Urothelium cell line (cell line): ENCODE results near the gene RPA3.

Experiments used
- DNase-seq: peaks from one replicate; pipeline ENCODE4 v3.0.0; 2011; ENCODE audit warnings: low spot score, mixed read lengths
- FAIRE-seq: peaks from 2 replicates; lab custom pipeline; 2011; peaks lifted over from hg19 to GRCh38; lab: Jason Lieb, UNC

The RPA3 gene

DNA sequence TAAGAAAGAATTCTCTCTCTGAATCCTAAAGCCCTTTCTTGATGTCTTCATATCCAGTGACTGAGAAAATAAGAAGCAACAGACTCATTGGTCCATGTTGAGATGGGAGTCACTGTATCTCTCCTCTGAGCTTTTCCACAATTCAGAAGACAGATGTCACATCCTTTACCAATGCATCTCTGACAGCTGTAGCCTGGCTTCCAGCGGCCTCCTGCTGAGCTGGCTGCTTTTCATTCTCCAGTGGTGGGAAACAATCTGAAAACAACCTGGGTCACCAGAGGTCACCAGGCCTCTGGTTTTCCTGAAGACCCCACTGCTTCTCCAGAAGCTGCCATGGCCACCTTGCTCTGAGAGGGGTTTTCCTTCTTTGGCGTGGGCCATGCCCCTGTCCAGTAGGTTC is 18.3 kb upstream of the RPA3 start:
- no peak for DNase-seq
- FAIRE-seq: peak; percentile 46

DNA sequence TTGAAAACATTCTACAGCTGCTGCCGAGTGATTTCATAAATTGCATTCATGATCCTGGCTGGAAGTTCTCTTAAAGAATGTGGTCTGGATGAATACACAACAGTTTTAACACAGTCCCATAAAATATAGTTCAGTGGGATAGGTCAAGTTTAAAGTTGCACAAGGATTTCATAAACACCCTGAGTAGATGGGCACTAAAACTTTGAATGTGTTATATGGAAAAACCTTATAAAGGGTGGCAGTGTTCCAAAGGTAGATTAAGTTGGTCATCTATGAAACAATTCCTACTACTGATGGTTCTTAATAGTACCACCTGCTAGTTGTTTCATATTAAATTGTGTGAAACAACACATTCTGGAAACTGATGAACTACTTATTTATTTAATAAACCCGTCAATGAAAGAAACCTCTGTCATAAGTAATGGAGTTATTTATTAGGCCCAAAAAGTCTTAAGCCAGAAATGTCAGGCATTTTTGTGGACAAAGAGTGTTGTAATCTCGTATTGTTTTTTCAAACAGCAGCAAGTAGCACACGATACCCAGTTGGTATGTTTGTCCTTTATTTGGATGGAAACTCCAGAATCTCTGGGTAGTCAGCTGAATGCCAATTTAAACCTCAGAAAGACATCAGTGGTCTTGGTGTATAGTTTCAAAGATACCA is 14.3 kb upstream of the RPA3 start:
- DNase-seq (no peak), FAIRE-seq (peak; percentile 69)

DNA sequence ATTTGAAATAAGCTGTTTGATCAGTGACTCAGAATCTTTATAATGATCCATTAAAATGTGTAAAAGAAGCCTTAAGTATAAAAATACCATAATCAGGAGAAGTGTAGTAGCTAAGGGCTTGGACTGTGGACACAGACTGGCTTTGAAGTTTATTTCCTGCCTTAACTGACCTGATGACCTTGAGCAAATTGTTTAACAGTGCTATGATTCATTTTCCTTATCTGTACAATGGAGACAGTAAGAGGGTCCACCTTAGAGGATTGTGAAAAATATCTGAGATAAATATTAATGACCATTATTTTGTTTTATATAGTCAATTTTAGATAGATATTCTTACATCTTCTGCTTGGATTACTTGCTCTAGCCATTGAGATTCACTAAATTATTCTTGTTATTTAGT is 13.3 kb upstream of the RPA3 start:
- DNase-seq: no peak

DNA sequence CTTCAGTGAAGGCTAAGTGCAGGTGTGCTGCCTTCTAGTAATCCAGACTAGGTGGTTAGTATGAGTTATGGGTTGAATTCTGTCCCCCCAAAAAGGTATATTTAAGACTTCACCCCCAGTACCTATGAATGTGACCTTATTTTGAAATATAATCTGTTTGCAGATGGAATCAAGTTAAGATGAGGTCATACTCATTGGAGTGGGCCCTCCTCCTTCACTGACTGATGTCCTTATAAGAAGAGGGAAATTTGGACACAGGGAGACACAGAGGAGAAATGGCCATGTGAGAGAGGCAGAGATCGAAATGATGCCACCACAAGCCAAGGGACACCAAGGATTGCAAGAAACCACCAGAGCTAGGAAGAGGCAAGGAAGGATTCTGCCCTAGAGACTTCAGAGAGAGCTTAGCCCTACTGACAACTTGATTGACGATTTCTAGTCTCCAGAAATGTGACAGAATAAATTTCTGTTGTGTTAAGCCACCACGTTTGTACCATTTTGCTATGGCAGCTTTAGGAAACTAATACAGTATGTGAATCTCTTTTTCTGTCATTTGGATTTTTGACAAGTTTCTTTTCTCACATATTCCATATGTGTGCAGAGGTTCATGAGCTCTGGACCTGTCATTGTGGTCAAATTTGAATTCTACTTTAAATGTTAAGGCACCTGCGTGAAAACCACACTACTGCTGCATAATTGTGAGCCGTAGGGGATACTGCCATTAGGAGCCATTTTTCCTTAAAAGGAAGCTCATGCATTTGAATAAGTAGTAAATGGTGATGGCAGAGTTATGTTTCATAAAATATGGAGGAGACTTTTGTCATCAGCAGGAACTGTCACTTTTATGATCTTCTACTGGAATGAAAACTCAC is 2.6 kb upstream of the RPA3 start:
- FAIRE-seq (no peak), DNase-seq (no peak)

More for the DNA sequence above, 13.3 kb upstream of the RPA3 start:
- no peak for FAIRE-seq

DNA sequence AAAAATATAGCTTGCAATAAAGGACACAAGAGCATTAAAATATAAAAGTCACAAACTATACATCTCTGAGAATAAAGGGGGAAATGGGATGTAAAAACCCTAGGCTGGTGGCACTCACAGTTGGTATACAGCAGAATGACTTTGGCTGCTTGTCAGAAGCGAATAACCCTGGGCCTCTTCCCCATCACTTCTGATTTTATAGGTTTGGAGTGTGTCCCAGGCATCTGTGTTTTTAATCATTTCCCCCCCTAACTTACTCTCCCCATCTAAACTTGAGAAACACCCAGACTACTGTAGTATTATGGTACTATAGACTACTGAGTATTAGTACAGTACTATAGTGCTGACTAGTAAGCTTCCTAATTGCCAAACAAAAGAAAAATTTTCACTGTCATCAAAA is 1.8 kb upstream of the RPA3 start:
- no peak for FAIRE-seq
- DNase-seq: no peak

DNA sequence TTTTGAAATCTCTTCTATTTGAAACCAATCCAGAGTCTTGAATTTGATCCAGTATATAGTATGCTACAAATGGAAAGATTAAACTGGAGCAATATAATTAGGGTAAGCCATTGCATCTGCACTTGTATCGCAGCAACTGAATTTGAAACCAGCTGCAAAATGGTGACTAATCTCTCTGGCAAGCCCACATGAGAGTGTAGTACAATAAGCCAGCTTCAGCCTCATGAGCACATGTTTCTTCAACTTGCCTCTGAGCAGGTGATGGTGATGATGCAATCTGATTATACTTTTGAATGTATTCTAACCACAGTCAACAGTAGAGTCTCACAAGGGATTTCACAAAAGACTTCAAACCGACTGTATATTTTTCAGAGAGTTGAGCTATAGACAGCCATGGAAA is 829 bp upstream of the RPA3 start:
- peak; percentile 84 for FAIRE-seq
- peak; percentile 86 for DNase-seq

DNA sequence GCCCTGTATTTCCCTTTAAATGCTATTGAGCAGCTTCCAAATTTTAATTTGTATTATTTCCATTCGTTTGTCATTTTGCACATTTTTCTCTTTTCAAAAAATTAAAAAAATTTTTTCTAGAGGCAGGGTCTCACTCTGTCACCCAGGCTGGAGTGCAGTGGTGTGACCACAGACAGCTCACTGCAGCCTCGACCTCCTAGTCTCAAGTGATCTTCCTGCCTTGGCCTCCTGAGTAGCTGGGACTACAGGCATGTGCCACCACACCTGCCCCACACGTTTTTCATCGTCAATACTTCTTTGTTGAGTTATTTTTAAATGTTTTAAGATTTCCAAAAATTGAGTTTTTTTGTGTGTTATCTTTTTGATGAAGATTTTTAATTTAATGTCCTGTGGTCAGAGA is 4.7 kb downstream of the RPA3 start:
- DNase-seq (no peak), FAIRE-seq (no peak)

DNA sequence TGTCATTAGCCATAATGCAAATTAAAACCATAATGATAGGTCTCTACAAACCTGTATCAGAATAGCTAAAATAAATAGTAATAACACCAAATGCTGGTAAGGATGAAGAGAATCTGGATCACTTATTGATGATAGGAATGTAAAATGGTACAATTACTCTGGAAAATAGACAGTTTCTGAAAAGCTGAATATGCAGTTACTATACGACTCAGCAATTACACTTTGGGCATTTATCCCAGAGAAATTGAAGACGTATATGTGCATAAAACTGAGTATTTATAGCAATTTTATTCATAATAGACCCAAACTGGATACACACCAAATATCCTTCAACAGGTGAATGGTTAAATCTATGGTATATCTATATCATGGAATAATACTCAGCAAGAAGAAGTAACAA is 7.9 kb downstream of the RPA3 start:
- DNase-seq (no peak), FAIRE-seq (peak; percentile 65)

DNA sequence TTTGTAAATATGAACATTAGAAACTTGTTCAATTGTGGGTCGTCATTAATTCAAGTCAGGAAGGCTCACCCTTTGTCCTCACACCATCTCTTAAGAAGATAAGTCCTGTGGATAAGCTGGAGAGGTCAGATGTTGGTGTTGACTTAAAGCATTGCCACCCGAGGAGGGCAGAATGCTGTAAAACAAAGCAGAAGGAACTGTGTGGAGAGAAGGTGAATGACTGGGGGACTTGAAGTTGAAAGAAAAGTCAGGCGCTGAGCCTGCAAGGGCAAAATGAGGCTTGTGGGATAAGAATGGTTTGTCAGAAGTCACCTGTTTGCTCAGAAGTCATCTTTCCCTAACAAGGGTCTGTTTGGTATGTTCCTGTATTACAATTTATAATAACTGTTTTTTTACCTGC is 9.1 kb downstream of the RPA3 start:
- DNase-seq (no peak), FAIRE-seq (peak; percentile 30)

DNA sequence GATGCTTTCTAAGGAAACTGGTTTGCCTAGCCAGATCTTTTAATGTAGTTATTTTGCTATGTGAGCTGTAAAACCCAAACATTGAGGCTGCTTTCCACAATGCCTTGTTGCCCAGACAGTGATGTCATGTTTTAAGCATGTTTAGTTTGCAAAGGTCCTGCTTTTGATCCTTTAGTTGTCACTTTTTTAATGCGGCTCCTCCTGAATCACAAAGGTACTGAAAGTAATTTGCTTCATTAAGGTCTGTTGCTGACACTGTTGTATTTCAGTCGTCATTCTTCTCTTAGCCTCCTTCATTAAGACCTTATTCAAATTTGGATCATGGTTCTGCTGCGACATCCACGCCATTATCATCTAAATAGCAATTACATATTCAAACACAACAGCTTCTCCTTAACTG is 10.6 kb downstream of the RPA3 start:
- no peak for FAIRE-seq

DNA sequence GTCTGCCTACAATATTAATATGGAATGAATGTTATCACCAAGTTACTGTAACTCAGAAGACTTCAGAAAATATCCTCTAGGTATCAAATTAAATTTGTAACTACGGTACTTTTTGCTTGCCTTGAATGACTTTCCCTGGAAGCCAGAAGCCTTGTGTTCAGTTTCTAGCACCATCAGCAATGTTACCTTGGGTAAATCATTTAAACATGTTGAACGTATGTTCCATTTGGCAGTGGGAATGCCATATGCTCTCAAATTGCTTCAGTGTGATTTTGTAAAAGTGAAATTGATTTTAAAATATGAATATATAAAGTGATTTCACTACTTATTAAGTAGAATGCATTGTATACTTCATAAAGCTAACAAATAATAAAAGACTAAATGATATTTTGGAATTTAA is 11.2 kb downstream of the RPA3 start:
- no peak for DNase-seq
- FAIRE-seq: peak; percentile 75

More for the DNA sequence above, 10.6 kb downstream of the RPA3 start:
- peak; percentile 32 for DNase-seq

DNA sequence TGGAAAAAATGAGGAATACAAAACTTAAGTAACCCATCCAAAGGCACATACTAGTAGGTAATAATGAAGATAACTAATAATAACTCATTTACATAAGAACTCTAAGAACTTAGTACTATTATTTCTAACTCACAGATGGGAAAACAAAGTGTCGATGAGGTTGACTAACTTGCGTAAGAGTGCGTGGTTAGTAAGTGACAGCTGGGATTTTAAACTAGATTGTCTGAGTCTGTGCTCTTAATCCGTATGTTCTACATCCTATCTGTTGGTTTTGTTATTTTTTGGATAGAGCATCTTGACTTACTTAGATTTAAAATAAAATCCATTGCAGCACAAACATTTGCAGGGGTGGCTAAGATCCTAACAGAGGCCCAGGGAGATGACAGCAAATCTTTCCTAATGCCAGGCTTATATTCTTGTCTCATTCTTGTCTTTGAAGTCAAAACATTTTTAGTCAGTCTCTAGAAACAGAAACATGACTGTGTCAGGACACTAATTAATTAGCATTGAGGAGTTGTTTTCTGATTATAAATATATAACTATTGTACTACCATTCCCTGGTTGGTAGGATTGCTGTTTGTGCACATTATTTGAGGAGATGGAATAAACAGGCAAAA is 11.7 kb downstream of the RPA3 start:
- FAIRE-seq: no peak
- no peak for DNase-seq

DNA sequence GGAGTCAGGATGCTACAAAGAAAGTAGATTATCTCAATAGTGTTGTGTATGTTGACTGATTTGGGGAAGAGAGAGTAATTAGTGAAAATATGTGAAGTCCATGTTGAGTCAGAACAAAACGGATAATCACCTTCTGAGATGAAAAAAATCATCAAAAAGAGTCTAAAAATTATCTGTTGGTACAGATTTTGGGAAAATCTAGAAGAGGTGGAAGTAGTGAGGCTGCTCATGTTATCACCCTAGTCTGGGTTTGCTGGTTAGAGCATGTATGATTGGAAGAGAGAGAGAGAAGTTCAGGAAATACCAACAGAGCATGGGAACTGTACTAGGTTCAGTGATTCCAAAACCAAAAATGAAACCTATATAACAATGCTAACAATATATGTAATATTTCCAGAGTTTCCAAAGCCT is 12.3 kb downstream of the RPA3 start:
- DNase-seq (no peak), FAIRE-seq (no peak)

DNA sequence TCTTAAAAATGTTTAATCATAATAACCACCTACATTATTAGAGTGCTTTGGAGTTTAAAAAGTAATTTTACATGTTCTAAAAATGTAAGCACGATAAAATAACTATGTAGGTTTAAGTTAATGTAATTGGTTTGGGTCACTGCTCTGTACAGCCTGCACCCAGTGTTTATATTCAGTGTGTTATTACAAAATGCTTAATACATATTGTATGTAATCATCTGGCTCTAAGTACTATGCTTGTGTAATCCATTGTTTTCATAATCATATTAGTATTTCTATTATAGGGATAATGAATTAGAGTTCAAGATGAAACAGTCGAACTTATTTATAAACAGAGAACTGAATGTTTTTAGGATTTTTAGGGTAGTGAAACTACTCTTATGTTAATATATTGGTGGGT is 13.1 kb downstream of the RPA3 start:
- DNase-seq (no peak), FAIRE-seq (no peak)

DNA sequence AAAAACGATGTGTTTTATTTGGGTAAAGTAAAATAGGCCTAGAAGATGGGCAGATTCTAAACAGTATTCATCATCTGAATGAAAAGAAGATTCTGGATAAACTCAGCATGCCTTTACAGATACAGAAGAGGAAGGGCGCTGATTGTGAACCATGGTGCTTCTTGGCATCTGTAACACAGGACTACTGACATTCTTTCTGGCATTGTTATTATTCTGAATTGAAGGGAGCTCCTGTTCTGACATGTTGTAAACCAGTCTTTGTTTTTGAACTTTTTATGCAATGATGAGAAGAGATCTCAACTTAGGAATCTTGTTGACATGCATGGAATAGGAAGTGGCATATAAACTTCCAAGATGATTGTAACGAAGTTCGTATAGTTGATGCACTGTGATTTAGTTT is 13.5 kb downstream of the RPA3 start:
- no peak for FAIRE-seq

DNA sequence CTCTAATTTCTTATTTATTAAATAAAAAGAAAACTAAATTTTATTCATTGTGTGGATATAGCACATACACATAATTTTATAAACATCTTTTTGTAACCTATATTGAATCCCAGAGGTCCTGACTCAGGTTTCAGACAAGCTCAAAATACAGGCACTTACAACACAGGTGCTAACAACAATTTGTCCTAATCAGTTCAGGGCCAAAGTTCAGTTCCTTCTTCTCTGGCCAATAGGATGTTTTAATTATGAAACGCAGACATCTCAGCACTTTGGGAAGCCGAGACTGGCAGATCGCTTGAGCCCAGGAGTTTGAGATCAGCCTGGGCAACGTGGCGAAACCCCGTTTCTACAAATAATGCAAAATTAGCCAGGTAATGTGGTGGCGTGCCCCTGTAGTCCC is 15.0 kb downstream of the RPA3 start:
- DNase-seq (no peak), FAIRE-seq (no peak)

More for the DNA sequence above, 13.5 kb downstream of the RPA3 start:
- DNase-seq: no peak

DNA sequence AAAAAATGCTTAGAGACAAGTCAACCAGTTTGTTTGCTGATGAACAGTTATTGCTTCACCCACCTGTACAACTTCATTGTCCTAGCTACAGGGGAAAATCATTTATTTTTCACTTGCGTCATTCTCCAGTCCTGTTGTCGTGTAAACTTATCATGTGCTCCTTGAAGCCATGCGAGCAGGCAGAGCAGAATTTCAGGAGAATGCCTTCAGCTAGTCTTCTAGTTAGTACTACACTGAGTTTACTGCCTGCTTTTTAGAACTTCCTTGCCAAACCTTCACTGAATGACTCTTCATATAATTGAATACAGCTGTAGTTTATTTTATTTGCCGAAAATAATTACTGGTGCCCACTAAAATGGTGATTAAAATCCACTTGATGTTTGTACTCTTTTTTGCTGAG is 15.6 kb downstream of the RPA3 start:
- FAIRE-seq (peak; percentile 74), DNase-seq (no peak)

DNA sequence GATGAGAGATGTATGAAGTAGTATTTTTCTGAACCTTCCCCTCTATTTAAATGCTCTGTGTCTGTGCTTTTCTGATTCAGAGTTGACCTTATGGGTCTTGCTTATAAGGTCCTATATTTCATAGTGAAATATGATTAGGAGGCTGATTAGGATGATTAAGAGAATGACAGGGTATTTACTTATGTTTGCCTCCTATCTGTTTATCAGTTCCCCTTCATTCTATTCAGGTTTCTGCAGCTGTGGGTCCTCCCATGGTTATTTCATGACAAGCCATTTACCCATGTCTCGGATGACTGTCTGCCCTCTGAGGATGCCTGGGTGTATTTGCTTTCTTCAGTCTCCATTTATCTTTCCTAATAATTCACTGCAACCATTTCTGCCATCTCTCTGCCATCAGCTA is 16.9 kb downstream of the RPA3 start:
- DNase-seq (no peak), FAIRE-seq (no peak)

DNA sequence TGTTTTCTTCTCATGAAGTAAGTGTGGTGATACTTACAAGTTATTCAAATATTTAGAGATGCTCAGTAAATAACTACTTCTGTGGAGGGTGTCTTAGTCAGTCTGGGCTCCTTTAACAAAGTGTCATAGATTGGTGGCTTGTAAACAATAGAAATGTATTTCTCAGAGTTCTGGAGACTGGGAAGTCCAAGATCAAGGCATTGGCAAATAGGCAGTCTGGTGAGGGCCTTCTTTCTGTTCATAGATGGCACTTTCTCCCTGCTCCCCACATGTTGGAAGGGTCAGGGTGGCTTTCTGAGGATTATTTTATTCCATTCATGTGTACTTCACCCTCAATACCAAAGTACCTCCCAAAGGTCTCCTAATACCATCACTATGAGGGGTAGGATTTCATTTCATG is 18.4 kb downstream of the RPA3 start:
- FAIRE-seq: no peak
- no peak for DNase-seq

DNA sequence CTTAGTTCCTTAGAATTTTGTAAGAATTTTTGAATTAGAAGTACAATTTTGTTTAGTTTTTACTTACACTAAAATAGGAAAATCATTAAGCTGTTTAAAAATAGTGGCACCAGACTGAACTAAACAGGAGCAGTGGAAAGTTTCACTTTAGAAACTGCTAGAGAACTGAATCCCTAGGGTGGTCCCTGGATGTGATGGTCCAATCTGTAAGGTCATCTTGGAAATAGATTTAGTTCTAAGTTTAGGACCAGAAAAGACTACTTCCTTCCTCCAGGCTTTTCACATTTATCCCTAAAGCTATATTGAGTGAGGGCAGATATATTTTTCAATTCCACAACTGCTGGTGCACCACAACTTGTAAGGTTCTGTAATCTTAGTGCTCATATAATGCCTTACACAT is 19.0 kb downstream of the RPA3 start:
- DNase-seq (no peak), FAIRE-seq (no peak)

DNA sequence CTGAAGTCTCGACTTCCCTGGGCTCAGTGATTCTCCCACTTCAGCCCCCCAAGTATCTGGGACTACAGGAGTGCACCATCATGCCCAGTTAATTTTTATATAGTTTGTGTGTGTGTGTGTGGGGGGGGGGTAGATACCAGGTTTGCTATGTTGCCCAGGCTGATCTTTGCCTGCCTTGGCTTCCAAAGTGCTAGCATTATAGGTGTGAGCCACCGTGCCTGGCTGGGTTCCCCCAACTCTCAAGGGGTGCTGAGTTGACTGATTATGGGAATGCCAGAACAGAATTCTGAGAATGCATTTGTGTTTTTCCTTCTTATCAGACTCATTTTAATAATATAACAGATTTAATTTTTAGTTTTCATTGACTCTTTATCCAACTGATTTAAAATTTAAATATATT is 19.5 kb downstream of the RPA3 start:
- DNase-seq: no peak
- FAIRE-seq: peak; percentile 55
